Upper lobe of left lung (tissue), 6 donors: ENCODE results near the gene MCTP2. TPM values are rescaled to one million over a fixed set of nuclear protein-coding genes. Genes with fewer than 3 reads are reported as not detected.

Experiments used
- ATAC-seq, 2 donors: fragments of 200-7000 bp; cut with Tn5 transposase; one replicate each; pipeline ENCODE4 v1.9.1; 2022; ENCODE audit warnings: mild to moderate bottlenecking in 2 of 2, moderate library complexity in 2 of 2; ENCODE audit not compliant: low FRiP score in 2 of 2
- DNase-seq, 2 donors: peaks; one replicate each; pipeline ENCODE4 v3.0.0-alpha.2; 2019 to 2020
- H3K27ac ChIP-seq, 4 donors: fragments of 200-600 bp; sonication (generic); one replicate each; pipeline ENCODE4 v1.5.1; 2016 to 2019
- H3K27me3 ChIP-seq, 4 donors: fragments of 200-600 bp; sonication (generic); one replicate each; pipeline ENCODE4 v1.5.1; 2017 to 2019
- H3K36me3 ChIP-seq, 4 donors: fragments of 200-600 bp; sonication (generic); one replicate each; pipeline ENCODE4 v1.5.1; 2016 to 2019
- H3K4me1 ChIP-seq, 4 donors: fragments of 200-600 bp; sonication (generic); one replicate each; pipeline ENCODE4 v1.5.1; 2018 to 2019
- H3K4me3 ChIP-seq, 4 donors: fragments of 200-600 bp; sonication (generic); one replicate each; pipeline ENCODE4 v1.5.1; 2017 to 2019; ENCODE audit warnings: mild to moderate bottlenecking in 2 of 4, moderate library complexity in 1 of 4
- H3K9me3 ChIP-seq, 4 donors: fragments of 200-600 bp; sonication (generic); one replicate each; pipeline ENCODE4 v1.5.1; 2018 to 2019
- EP300 ChIP-seq, 4 donors: sonication (generic); formaldehyde crosslinking; IDR thresholded peaks; one replicate each; pipeline ENCODE4 v1.5.1; 2017; ENCODE audit warnings: antibody characterized with exemption in 4 of 4, control low read depth in 2 of 4
- POLR2A ChIP-seq, 4 donors: fragments of 450-650 bp; IDR thresholded peaks; one replicate each; pipeline ENCODE4 v1.5.1; 2016 to 2017; ENCODE audit warnings: antibody characterized with exemption in 4 of 4, mild to moderate bottlenecking in 2 of 4
- POLR2AphosphoS5 ChIP-seq, 2 donors: sonication (generic); formaldehyde crosslinking; IDR thresholded peaks; one replicate each; pipeline ENCODE4 v1.5.1; 2017; ENCODE audit warnings: antibody characterized with exemption in 2 of 2
- WGBS, 2 donors: methylation state at CpG; one replicate each; pipeline ENCODE4 v1.1.5; 2017 to 2018; 5-methylcytosine and 5-hydroxymethylcytosine counted together
- total RNA-seq, 6 donors: library from RNA; depleted of rRNA in 4 of 6; stranded (reverse); fragments of >200 nt in 4 of 6; gene quantifications; one replicate each; pipeline versions ENCODE4 v1.1.0 to v1.2.1, GENCODE V29; 2016 to 2021
- TF ChIP-seq, protein P1 (sequence below), 6 experiments: fragments of 450-650 bp in 4 of 6; fragments of 200-600 bp in 2 of 6; sonication (generic) in 2 of 6; IDR thresholded peaks; one replicate each; pipeline ENCODE4 v1.5.1; 2016 to 2019; ENCODE audit warnings: antibody characterized with exemption in 6 of 6
- donor health status: DM: no; HTN: no; CAD: no; lungs with moderate emphysema.
- donor health status: DM: no; HTN: yes; CAD: no; lungs with severe emphysema.

MCTP2 gene
- total RNA-seq, 6 donors from 2014 or later, result 33.4 to 64.8 (median 48.5) TPM

GRCh38 chr15:94205366-94205765 is 26.0 kb upstream of the MCTP2 start:
- H3K9me3 ChIP-seq, result no peaks in the 10 kb centered on the region

GRCh38 chr15:94206463-94207167 is 24.7 kb upstream of the MCTP2 start:
- Histone ChIP-seq H3K4me1 (no peaks in the 10 kb centered on the region), H3K27ac (peak overlapping the region in 1 of 4 donors; percentile 35), H3K27me3 (no peaks in the 10 kb centered on the region), H3K9me3 (no peaks in the 10 kb centered on the region), H3K4me3 (no peak overlapping the region), H3K36me3 (no peaks in the 10 kb centered on the region)
- 43 to 60% methylated on average over 11 of the region's 11 CpGs for WGBS, 2 donors
- ATAC-seq, result peak; percentile 69 to 73
- DNase-seq, result peak in 1 of 2 donors; percentile 50
- TF ChIP-seq, protein P1, sequence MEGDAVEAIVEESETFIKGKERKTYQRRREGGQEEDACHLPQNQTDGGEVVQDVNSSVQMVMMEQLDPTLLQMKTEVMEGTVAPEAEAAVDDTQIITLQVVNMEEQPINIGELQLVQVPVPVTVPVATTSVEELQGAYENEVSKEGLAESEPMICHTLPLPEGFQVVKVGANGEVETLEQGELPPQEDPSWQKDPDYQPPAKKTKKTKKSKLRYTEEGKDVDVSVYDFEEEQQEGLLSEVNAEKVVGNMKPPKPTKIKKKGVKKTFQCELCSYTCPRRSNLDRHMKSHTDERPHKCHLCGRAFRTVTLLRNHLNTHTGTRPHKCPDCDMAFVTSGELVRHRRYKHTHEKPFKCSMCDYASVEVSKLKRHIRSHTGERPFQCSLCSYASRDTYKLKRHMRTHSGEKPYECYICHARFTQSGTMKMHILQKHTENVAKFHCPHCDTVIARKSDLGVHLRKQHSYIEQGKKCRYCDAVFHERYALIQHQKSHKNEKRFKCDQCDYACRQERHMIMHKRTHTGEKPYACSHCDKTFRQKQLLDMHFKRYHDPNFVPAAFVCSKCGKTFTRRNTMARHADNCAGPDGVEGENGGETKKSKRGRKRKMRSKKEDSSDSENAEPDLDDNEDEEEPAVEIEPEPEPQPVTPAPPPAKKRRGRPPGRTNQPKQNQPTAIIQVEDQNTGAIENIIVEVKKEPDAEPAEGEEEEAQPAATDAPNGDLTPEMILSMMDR (IDR thresholded peaks at IDR 0.05), result no peak
- TF ChIP-seq POLR2AphosphoS5 (IDR thresholded peaks at IDR 0.05) (peak; percentile 10 to 72), EP300 (IDR thresholded peaks at IDR 0.05) (peak in 1 of 4 donors; percentile 50), POLR2A (IDR thresholded peaks at IDR 0.05) (peak in 1 of 4 donors; percentile 28)

More at GRCh38 chr15:94205366-94205765, 26.0 kb upstream of the MCTP2 start:
- no peaks in the 10 kb centered on the region for H3K4me1 ChIP-seq
- ATAC-seq, result no peak
- no peak overlapping the region for H3K27ac ChIP-seq
- 72 to 75% methylated on average over 7 of the region's 7 CpGs for WGBS, 2 donors
- H3K4me3 ChIP-seq, result no peak overlapping the region
- H3K36me3 ChIP-seq, result no peaks in the 10 kb centered on the region
- H3K27me3 ChIP-seq, result no peaks in the 10 kb centered on the region
- no peak for TF ChIP-seq EP300 (IDR thresholded peaks at IDR 0.05)
- TF ChIP-seq POLR2A (IDR thresholded peaks at IDR 0.05), result no peak
- TF ChIP-seq POLR2AphosphoS5 (IDR thresholded peaks at IDR 0.05), result no peak
- DNase-seq, result peak in 1 of 2 donors; percentile 39

DNA sequence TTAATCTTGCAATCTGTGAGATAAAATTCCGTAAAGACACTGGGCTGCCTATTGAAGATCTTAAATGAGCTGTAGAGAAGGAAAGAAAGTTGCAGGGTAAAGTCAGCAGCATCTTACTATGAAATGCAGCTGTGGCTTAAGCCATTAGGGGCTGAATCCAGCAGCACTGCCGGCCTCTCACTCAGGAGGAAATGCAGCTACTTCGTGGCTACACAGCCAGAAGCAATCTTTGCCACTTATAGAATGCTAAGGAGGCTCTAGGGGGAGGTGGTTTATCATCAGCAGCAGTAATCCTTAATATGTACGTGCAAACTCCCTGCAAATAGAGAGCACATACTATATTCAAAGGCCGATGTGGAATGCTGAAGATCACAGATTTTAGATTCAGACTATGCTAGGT is 19.1 kb upstream of the MCTP2 start:
- Histone ChIP-seq H3K27ac (no peak overlapping the region), H3K4me3 (no peak overlapping the region), H3K4me1 (no peaks in the 10 kb centered on the region), H3K9me3 (no peaks in the 10 kb centered on the region), H3K27me3 (no peaks in the 10 kb centered on the region), H3K36me3 (no peaks in the 10 kb centered on the region)
- TF ChIP-seq POLR2AphosphoS5 (IDR thresholded peaks at IDR 0.05), result no peak
- no peak for TF ChIP-seq POLR2A (IDR thresholded peaks at IDR 0.05)
- no peak for TF ChIP-seq EP300 (IDR thresholded peaks at IDR 0.05)
- TF ChIP-seq, protein P1 (IDR thresholded peaks at IDR 0.05), result no peak
- WGBS, 2 donors, result 47 to 65% methylated on average over 5 of the region's 5 CpGs
- DNase-seq, result no peak
- ATAC-seq, result no peak

DNA sequence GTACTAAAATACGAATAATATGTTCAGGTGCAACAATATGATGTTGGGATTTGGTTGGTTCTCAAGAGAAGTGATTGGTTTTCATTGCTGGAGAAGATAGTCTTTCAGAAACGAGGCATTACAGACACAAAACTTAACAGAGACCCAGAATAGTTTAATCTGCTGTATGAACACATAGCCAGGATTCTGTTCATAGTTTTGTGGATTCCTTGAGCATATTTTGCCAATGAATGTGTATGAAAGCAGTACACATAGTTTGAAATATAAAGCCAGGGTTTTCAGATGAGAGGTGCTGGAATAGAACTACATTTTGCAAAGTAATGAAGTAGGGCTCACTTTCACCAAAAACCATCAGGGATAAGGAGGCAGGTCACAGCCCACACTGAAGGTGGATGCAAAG is 5.7 kb upstream of the MCTP2 start:
- H3K27ac ChIP-seq, result no peak overlapping the region
- H3K36me3 ChIP-seq, result no peaks in the 10 kb centered on the region
- H3K27me3 ChIP-seq, result no peaks in the 10 kb centered on the region
- H3K4me3 ChIP-seq, result no peak overlapping the region
- H3K4me1 ChIP-seq, result peaks cover 7 to 13% (median 8%) of the 10 kb centered on the region in 4 donors
- 59 to 75% methylated on average over 2 of the region's 2 CpGs for WGBS, 2 donors
- TF ChIP-seq POLR2AphosphoS5 (IDR thresholded peaks at IDR 0.05) (no peak), EP300 (IDR thresholded peaks at IDR 0.05) (no peak), POLR2A (IDR thresholded peaks at IDR 0.05) (no peak)
- TF ChIP-seq, protein P1 (IDR thresholded peaks at IDR 0.05), result no peak
- ATAC-seq, result no peak
- DNase-seq, result no peak
- no peaks in the 10 kb centered on the region for H3K9me3 ChIP-seq

DNA sequence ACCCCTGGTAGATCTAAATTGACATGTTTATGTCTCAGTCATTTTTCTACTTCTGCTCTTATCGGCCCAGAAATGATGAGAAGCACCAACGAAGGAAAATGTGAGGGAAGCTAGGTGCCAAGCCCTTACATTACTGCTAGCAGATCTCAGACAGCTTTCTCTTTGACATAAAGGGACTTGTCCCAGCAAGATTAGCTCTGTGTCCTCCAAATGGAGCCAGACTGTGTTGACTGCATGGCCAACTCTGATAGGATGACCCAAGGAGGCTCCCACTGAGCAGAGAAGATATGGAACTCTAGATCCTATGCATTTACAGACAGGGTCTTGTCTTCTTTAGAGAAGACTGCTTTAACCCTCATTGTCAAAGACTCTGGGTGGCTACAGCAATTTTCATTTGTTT is 2.8 kb upstream of the MCTP2 start:
- TF ChIP-seq POLR2AphosphoS5 (IDR thresholded peaks at IDR 0.05) (no peak), EP300 (IDR thresholded peaks at IDR 0.05) (no peak), POLR2A (IDR thresholded peaks at IDR 0.05) (no peak)
- TF ChIP-seq, protein P1 (IDR thresholded peaks at IDR 0.05), result no peak
- H3K27ac ChIP-seq, result no peak overlapping the region
- 34 to 69% methylated on average over 2 of the region's 2 CpGs for WGBS, 2 donors
- peaks cover 8 to 39% (median 13%) of the 10 kb centered on the region in 4 donors for H3K4me1 ChIP-seq
- no peaks in the 10 kb centered on the region for H3K9me3 ChIP-seq
- no peak overlapping the region for H3K4me3 ChIP-seq
- ATAC-seq, result no peak
- no peaks in the 10 kb centered on the region for H3K36me3 ChIP-seq
- DNase-seq, result no peak
- no peaks in the 10 kb centered on the region for H3K27me3 ChIP-seq
